Measurements from ENCODE around the gene MRPS10. TPM values are rescaled to one million over a fixed set of nuclear protein-coding genes. Genes with fewer than 3 reads are reported as not detected.

Gene MRPS10
- total and polyA plus RNA-seq, 7 donors, result 40.3 to 110 (median 54.5) TPM

GRCh38 chr6:42224222-42225028, 6.8 kb upstream of the MRPS10 start:
- WGBS, 3 donors, result 70 to 85% (median 80%) methylated on average over 12 of the region's 12 CpGs
- ATAC-seq, result no peak

GRCh38 chr6:42222448-42222847, 4.8 kb upstream of the MRPS10 start:
- H3K4me3 ChIP-seq, result no peak overlapping the region
- intact Hi-C loops (cut with DNase I), result no loop called here
- TF ChIP-seq CTCF (IDR thresholded peaks at IDR 0.05), result no peak
- H3K36me3 ChIP-seq (ENCODE audit: insufficient read depth in 1 of 2, low read depth in 1 of 2), result no peaks in the 10 kb centered on the region
- H3K9me3 ChIP-seq, result no peaks in the 10 kb centered on the region
- H3K4me1 ChIP-seq, result no peaks in the 10 kb centered on the region
- ATAC-seq (no peak), DNase-seq (no peak)
- H3K27ac ChIP-seq, result no peak overlapping the region
- 77 to 90% (median 84%) methylated on average over 7 of the region's 7 CpGs for WGBS, 3 donors
- no peaks in the 10 kb centered on the region for H3K27me3 ChIP-seq (ENCODE audit: insufficient read depth in 3 of 3, low read length in 2 of 3)

More at GRCh38 chr6:42224222-42225028, 6.8 kb upstream of the MRPS10 start:
- intact Hi-C loops (cut with DNase I), result no loop called here
- no peak for DNase-seq
- no peaks in the 10 kb centered on the region for H3K4me1 ChIP-seq
- no peaks in the 10 kb centered on the region for H3K9me3 ChIP-seq
- no peak overlapping the region for H3K27ac ChIP-seq
- H3K4me3 ChIP-seq, result no peak overlapping the region
- H3K36me3 ChIP-seq (ENCODE audit: insufficient read depth in 1 of 2, low read depth in 1 of 2), result no peaks in the 10 kb centered on the region
- H3K27me3 ChIP-seq (ENCODE audit: insufficient read depth in 3 of 3, low read length in 2 of 3), result no peaks in the 10 kb centered on the region
- TF ChIP-seq CTCF (IDR thresholded peaks at IDR 0.05), result no peak

- Histone ChIP-seq H3K4me3 (no peak overlapping the region), H3K27ac (no peak overlapping the region), H3K36me3 (ENCODE audit: insufficient read depth in 1 of 2, low read depth in 1 of 2) (no peaks in the 10 kb centered on the region), H3K4me1 (peaks cover 6% of the 10 kb centered on the region), H3K9me3 (no peaks in the 10 kb centered on the region), H3K27me3 (ENCODE audit: insufficient read depth in 3 of 3, low read length in 2 of 3) (no peaks in the 10 kb centered on the region)
- WGBS, 3 donors, result 72 to 81% (median 77%) methylated on average over 4 of the region's 4 CpGs
- no peak for ATAC-seq
- no peak for DNase-seq
- intact Hi-C loops (cut with DNase I), result no loop called here
- no peak for TF ChIP-seq CTCF (IDR thresholded peaks at IDR 0.05)
Observed at GRCh38 chr6:42221546-42221945, 3.9 kb upstream of the MRPS10 start.

- H3K36me3 ChIP-seq (ENCODE audit: insufficient read depth in 1 of 2, low read depth in 1 of 2), result no peaks in the 10 kb centered on the region
- no peak for DNase-seq
- no peaks in the 10 kb centered on the region for H3K27me3 ChIP-seq (ENCODE audit: insufficient read depth in 3 of 3, low read length in 2 of 3)
- no peak overlapping the region for H3K4me3 ChIP-seq
- intact Hi-C loops (cut with DNase I), result no loop called here
- no peak overlapping the region for H3K27ac ChIP-seq
- ATAC-seq, result no peak
- WGBS, 3 donors, result 65 to 77% (median 66%) methylated on average over 6 of the region's 6 CpGs
- TF ChIP-seq CTCF (IDR thresholded peaks at IDR 0.05), result no peak
- H3K9me3 ChIP-seq, result no peaks in the 10 kb centered on the region
- H3K4me1 ChIP-seq, result peaks cover 8% of the 10 kb centered on the region
Observed at GRCh38 chr6:42220807-42221206, 3.1 kb upstream of the MRPS10 start.
